DMS 273 (cell line): Measurements from ENCODE around the gene COL25A1.

ENCODE experiments used
- DNase-seq: peaks from one replicate; lab custom pipeline; 2025; ENCODE audit not compliant: unreplicated experiment; lab: John Stamatoyannopoulos, UW

The COL25A1 gene

GRCh38 chr4:109294006-109294405, 8.5 kb downstream of the COL25A1 start:
- peak; percentile 48 for DNase-seq

- DNase-seq, result no peak
Observed at GRCh38 chr4:109291707-109292238, 10.7 kb downstream of the COL25A1 start.

DNA sequence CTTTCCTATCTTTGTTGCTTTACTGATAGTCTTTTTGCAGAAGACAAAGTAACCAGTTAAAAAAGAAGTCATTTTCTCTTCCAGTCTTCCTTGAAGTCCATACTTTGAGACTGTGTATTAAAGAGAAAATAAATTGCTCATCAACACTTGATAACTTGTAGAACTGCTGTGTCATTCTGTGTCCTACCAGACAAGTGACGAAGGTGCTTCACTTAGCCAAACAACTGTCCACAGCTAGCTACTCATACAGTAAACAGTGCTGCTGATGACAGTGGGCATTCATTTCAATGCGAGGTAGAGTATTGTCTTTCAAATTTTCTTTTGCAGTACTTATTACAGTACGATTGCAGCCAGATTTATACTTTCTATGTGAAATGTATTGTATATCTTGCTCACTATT, 11.5 kb downstream of the COL25A1 start:
- no peak for DNase-seq

- no peak for DNase-seq
Observed at GRCh38 chr4:109278594-109279031, 23.8 kb downstream of the COL25A1 start.

DNA sequence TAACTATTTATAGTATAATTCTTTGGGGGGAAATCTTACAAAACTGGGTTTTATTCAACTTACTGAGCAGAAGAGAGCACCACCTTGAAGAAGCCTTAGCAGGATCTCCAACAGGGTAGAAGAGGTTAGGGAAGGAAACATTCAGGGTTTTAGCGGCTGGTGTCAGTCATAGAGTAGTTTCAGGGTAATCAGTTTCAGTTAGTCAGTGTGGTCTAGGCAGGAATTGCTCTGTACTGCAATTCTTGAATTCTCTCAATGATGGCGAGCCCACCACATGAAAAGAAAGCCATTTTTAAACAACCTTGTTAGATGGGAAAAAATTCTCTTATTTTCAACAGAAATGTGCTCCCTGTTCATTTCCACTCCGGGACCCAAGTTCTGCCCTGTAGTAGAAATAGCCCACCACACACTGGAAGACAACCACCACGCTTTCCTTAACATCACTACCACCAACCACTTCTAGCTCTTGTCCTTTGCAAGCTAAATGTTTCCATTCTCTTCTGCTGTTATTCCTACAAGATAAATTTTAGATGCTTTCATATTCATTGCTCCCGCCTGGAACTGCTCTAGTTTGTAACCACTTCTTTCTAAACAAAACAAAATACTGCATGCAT, 25.9 kb downstream of the COL25A1 start:
- no peak for DNase-seq

DNA sequence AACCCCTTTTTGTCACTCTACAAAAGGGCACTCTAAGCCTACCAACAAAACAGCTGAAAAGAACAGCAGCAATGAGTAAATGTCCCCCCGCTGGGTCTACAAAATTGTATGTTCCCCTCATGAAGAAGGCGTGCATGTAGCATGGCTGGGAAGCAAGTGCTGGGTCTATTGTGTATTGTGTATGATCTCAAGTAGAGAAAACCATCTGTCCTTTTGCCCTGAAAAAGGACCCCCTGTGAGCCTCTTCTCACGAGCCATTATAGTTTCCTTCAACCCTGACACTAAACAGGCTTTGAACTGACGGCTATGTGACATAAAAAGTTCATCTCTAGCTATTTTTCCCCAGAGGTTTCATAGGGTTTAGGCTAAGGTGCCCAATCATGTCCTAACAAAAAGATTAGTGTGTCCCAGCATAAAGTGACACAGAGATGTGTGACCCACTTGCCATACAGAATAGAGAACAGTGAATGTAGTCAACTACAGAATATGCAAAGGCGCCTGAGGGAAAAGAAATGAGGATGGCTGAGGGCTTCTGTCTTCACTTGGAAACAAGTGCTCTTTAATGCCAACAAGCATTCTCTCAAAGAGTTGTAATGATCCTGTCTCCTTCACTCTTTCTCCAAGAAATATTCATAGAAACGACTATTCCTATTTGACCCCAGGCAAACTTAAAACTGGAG, 27.3 kb downstream of the COL25A1 start:
- no peak for DNase-seq

DNA sequence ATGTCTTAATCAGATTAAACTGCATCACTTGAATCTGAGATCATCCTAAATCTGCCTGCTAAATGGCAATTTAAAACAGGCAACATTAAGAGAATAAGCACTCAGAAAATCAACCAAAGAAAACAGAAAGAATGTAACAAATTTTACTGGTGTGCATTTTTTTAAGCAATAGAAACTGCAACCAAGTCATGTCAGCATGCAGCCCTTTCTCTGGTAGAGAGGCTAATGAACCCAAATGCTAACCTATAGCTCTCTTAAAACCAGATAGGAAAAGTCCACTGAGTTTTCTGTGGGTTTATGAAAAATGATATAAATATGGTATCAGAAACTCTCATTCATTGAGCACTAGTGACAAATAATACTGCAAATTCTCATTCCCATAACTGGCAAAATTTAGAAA, 35.6 kb downstream of the COL25A1 start:
- DNase-seq, result no peak

- no peak for DNase-seq
Observed at GRCh38 chr4:109266236-109266635, 36.2 kb downstream of the COL25A1 start.

DNA sequence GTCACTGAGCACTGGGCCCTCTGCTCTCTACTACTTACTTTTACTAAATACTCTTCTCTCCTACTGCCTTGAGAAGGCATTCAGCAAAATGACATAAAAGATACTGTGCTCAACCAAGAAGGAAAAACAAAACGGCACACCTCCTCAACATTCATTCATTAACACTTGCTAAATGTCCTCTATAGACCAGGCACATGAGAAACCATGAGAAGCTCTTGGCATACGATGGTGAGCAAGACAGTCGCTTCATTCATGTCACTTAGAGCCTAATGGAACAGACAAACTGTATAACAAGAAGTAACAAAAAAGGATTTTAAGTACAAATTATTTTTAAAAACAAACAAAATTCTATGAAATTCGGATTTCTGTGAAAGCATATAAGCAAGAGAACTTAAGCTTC, 38.7 kb downstream of the COL25A1 start:
- no peak for DNase-seq

- DNase-seq, result no peak
Observed at GRCh38 chr4:109256818-109257217, 45.6 kb downstream of the COL25A1 start.

GRCh38 chr4:109254845-109255244, 47.6 kb downstream of the COL25A1 start:
- no peak for DNase-seq

GRCh38 chr4:109251396-109251795, 51.1 kb downstream of the COL25A1 start:
- DNase-seq, result no peak

GRCh38 chr4:109248322-109248900, 54.0 kb downstream of the COL25A1 start:
- no peak for DNase-seq

- no peak for DNase-seq
Observed at GRCh38 chr4:109243871-109244270, 58.6 kb downstream of the COL25A1 start.

GRCh38 chr4:109238746-109239145, 63.7 kb downstream of the COL25A1 start:
- no peak for DNase-seq

DNA sequence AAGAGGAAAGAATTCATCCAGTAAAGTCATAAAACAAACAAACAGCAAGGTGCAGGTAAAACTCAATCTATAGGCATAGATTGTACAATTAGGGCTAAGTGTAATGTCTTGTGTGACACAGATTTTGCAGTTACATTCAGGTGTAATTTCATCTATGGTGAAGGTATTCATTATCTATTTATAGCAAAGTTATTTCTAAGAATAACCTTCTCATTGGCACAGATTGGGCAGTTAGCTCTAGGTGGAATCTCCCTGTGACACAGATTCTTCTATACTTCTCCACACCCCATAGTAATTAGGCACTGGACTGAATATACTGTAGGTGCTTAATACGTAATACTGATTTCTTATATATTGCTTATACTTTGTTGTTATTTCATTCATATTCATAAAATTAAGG, 66.8 kb downstream of the COL25A1 start:
- DNase-seq, result no peak

GRCh38 chr4:109234596-109234995, 67.9 kb downstream of the COL25A1 start:
- no peak for DNase-seq

GRCh38 chr4:109233570-109233969, 68.9 kb downstream of the COL25A1 start:
- no peak for DNase-seq

DNA sequence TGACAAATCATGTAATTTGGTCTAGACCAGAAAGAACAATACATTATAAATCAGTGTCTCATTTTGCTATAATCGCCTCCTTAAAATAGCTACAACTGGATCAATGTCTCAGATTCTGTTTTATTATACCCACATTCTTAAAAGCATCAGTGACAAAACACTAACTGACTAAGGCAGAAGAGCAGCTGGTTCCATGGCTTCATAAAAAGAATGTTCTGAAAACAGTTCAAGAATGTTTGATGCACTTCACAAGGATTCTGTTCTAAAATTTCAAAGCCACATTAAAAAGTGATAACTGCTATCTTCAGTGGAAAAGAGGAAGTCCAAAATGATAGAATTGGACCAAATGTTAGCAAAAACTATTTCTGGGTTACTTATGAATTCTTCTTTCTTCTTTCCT, 69.8 kb downstream of the COL25A1 start:
- DNase-seq, result no peak

DNA sequence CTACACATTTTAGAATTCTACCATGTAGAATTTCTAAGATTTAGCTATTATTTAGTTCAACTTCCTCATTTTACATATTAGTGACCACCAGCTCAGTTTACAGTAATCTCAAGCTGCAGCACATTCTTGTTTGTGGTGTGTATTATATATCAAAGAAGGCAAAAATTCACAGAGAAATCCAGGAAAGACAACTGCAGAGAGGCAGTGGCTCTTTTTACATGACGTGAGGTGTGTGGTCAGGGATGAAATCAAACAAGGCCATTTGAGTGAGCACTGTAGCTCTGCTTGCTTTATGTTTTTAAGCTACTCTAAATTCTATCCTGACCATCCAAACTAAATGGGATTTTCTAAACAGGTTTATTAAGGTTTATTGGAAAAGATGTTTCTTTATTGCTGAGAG, 71.1 kb downstream of the COL25A1 start:
- DNase-seq, result no peak

DNA sequence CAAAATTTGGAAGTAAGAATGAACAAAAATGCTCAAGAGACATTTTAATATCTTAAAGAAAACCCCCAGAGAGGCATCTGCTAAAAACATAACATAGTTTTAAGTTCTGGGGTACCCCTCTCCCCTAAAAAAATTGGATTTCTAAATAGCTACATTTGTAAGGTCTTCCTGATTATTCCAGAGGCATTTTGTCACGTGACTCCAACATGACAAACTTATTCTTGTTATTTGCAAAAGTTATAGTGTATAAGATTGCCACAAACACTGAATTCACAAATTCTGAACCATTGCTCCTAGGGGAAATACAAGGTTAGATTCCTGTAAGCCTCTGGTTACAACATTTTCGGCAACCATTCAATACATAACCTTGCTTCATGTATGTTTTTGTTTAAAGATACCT, 73.4 kb downstream of the COL25A1 start:
- no peak for DNase-seq

DNA sequence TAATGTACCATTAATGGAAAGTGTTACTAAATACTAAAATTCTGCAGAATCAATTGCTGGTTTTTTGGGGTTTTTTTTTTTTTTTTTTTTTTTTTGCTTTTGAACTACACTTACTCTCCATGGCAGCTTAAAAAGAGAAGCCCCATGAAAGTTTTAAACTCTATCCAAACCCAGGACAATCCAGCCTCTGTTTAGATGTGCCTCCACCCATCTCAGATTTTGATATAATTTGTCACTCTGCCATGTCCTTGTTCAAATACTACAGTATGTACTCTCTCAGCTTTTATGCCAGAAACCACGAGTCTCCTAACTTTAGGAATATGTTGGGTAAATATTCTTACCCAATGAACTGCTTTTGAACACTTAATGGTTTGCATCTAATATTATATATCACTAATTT, 84.2 kb downstream of the COL25A1 start:
- DNase-seq, result no peak
